CD4-positive, alpha-beta T cell (primary cell): ENCODE results near the gene ETV5. TPM values are rescaled to one million over a fixed set of nuclear protein-coding genes. Genes with fewer than 3 reads are reported as not detected.

ENCODE experiments used
- ATAC-seq: fragments of 200-7000 bp; cut with Tn5 transposase; one replicate; pipeline ENCODE4 v1.10.0; 2022; ENCODE audit warnings: mild to moderate bottlenecking; ENCODE audit not compliant: poor library complexity
- CTCF ChIA-PET: fragments of 350-600 bp; sonication (Branson Sonifier 250); formaldehyde crosslinking; loops from one replicate; lab custom pipeline; 2021; ENCODE audit warnings: antibody characterized with exemption, inconsistent platforms; lab: Charles Lee
- POLR2A ChIA-PET: fragments of 350-600 bp; sonication (Branson Sonifier 250); formaldehyde crosslinking; loops from one replicate; lab custom pipeline; 2021; ENCODE audit warnings: antibody characterized with exemption, inconsistent platforms; lab: Charles Lee
- DNase-seq, 14 experiments: peaks; one replicate each; pipeline ENCODE4 v3.0.0-alpha.2; 2013 to 2020; ENCODE audit warnings: mixed read lengths in 2 of 14
- H3K27ac ChIP-seq, 2 donors: one replicate each; pipeline versions ENCODE4 v1.5.1 to v1.7.0; 2013; ENCODE audit warnings: low read length in 2 of 2, low read depth in 1 of 2, mild to moderate bottlenecking in 1 of 2
- H3K27me3 ChIP-seq, 2 experiments: 1 replicate in 1 of 2; 2 replicates in 1 of 2; pipeline versions ENCODE4 v1.6.1 to v1.7.0; 2013; ENCODE audit warnings: low read length in 2 of 2, control low read depth in 1 of 2, mild to moderate bottlenecking in 1 of 2, moderate library complexity in 1 of 2; ENCODE audit not compliant: insufficient read depth in 2 of 2, control insufficient read depth in 1 of 2
- H3K36me3 ChIP-seq: one replicate; pipeline ENCODE4 v1.6.1; 2013; ENCODE audit warnings: low read length, control low read depth; ENCODE audit not compliant: insufficient read depth
- H3K4me1 ChIP-seq: one replicate; pipeline ENCODE4 v1.6.1; 2013; ENCODE audit warnings: low read length, control low read depth; ENCODE audit not compliant: insufficient read depth
- H3K4me3 ChIP-seq: one replicate; pipeline ENCODE4 v1.5.1; 2013; ENCODE audit warnings: mild to moderate bottlenecking, low read length, moderate library complexity
- H3K9me3 ChIP-seq, 2 experiments: 1 replicate in 1 of 2; 2 replicates in 1 of 2; pipeline versions ENCODE4 v1.6.1 to v1.7.0; 2013; ENCODE audit warnings: low read length in 2 of 2, mild to moderate bottlenecking in 2 of 2, control low read depth in 1 of 2, moderate library complexity in 1 of 2; ENCODE audit not compliant: control insufficient read depth in 1 of 2, insufficient read depth in 1 of 2
- H3K27ac Mint-ChIP-seq: one replicate; pipeline ENCODE4 v1.8.0; 2020; ENCODE audit warnings: mixed read lengths
- H3K27me3 Mint-ChIP-seq: one replicate; pipeline ENCODE4 v1.8.0; 2021; ENCODE audit warnings: mixed read lengths
- H3K36me3 Mint-ChIP-seq: one replicate; pipeline ENCODE4 v1.8.0; 2021; ENCODE audit warnings: low read depth, mixed read lengths
- H3K4me1 Mint-ChIP-seq: one replicate; pipeline ENCODE4 v1.8.0; 2021; ENCODE audit warnings: low read depth, mixed read lengths
- H3K4me3 Mint-ChIP-seq: one replicate; pipeline ENCODE4 v1.8.0; 2020; ENCODE audit warnings: mild to moderate bottlenecking, mixed read lengths
- H3K9me3 Mint-ChIP-seq: one replicate; pipeline ENCODE4 v1.8.0; 2020; ENCODE audit warnings: mixed read lengths
- intact Hi-C, 2 experiments: fragments of 100-400 bp; cut with DNase I in 1 of 2; cut with micrococcal nuclease in 1 of 2; formaldehyde crosslinking; loops; one replicate each; pipeline versions ENCODE4 v1.15.1 to v1.9.0; 2023 to 2025; cut with DNase I, micrococcal nuclease
- total RNA-seq, 174 experiments: library from RNA in 2 of 174; stranded (reverse) in 2 of 174; gene quantifications; one replicate each; pipeline ENCODE4 v1.2.3 and lab custom pipeline; 2021 to 2026
- TF ChIP-seq, protein P1 (sequence below): fragments of 200-600 bp; IDR thresholded peaks from one replicate; pipeline ENCODE4 v1.8.0; 2022; ENCODE audit warnings: antibody characterized with exemption, mild to moderate bottlenecking

ETV5 gene
- total RNA-seq, 2 experiments from 2014 or later = not detected

DNA sequence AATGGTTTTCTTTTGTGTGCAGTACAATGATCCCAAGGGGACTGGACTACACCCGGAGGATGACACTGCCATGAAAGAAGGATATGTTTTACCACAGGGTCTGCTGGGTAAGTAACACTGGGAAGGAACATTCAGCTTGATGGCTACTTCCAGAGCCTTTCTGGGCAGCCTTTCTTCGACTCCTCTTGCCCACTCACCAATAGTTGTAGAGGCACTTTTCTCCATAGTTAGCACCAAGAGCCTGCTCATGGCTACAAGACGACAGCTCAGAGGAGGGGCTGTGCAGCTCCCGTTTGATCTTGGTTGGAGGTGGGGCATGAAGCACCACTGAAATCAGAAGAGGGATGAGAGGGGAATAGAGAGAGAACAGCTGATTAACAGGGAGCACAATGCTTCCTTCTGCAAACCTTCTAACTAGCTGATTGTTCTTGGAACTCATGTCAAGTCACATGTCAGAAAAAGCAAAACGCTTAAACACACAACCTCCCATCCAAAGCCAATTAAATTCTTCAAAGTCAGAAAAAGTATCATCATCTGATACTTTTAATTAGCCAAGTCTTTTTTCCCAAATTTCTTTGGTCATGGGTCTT is 27.9 kb downstream of the ETV5 start:
- Histone ChIP-seq H3K27ac (no peak overlapping the region), H3K27me3 (peaks cover 2 to 3% of the 10 kb centered on the region in 2 experiments), H3K4me1 (no peaks in the 10 kb centered on the region), H3K9me3 (no peaks in the 10 kb centered on the region), H3K36me3 (no peaks in the 10 kb centered on the region), H3K4me3 (no peak overlapping the region)
- ChIA-PET CTCF (no interaction called here), POLR2A (no interaction called here)
- Mint-ChIP-seq H3K27me3 (peaks cover 16% of the 10 kb centered on the region), H3K4me3 (no peak overlapping the region), H3K27ac (no peak overlapping the region), H3K36me3 (no peaks in the 10 kb centered on the region), H3K4me1 (no peaks in the 10 kb centered on the region), H3K9me3 (no peaks in the 10 kb centered on the region)
- ATAC-seq (no peak), DNase-seq (no peak)
- intact Hi-C loops = no loop called here
- TF ChIP-seq, protein P1, sequence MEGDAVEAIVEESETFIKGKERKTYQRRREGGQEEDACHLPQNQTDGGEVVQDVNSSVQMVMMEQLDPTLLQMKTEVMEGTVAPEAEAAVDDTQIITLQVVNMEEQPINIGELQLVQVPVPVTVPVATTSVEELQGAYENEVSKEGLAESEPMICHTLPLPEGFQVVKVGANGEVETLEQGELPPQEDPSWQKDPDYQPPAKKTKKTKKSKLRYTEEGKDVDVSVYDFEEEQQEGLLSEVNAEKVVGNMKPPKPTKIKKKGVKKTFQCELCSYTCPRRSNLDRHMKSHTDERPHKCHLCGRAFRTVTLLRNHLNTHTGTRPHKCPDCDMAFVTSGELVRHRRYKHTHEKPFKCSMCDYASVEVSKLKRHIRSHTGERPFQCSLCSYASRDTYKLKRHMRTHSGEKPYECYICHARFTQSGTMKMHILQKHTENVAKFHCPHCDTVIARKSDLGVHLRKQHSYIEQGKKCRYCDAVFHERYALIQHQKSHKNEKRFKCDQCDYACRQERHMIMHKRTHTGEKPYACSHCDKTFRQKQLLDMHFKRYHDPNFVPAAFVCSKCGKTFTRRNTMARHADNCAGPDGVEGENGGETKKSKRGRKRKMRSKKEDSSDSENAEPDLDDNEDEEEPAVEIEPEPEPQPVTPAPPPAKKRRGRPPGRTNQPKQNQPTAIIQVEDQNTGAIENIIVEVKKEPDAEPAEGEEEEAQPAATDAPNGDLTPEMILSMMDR = no peak

DNA sequence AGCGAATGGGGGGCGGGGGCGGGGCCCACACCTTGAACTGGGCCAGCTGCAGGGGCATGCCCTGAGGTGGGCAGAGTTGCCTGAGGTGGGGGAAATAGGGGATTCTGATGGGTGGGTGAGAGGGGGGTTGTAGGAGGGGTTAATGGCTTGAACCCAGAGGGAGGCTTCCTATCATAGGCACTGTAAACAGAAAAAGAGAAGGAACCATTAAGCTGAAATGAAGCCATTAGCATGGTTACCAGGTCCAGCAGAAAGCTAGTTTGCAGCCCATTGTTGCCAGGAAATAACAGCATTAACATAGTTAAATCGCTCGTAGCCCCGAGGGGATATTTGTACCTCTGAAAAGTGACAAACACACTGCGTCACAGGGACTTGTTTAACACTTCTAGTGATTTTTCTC is 29.0 kb downstream of the ETV5 start:
- intact Hi-C loops = no loop called here
- POLR2A ChIA-PET = no interaction called here
- no peaks in the 10 kb centered on the region for H3K4me1 ChIP-seq

DNA sequence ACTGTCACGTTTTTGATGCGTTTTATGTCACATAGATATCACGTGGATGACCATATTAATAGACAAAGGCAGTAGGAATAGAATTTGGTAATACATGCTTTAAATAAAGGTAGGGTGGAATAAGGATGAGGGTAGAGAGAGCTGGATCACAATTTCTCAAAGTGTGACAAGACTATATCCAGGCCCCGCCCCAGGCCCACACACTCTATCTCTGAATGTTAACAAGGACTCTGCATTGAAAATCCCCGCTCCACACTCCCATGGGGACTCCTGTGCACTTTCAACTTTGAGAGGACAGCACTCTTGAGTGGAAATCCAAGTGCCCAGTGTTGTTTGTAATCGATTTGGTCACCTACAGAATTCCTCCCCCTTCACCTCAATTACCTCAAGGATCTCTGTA is 31.4 kb downstream of the ETV5 start:
- TF ChIP-seq, protein P1 = no peak
- H3K36me3 ChIP-seq = no peaks in the 10 kb centered on the region
- H3K4me3 Mint-ChIP-seq = no peak overlapping the region
- peaks cover 0 to 4% of the 10 kb centered on the region in 2 experiments for H3K9me3 ChIP-seq
- no peaks in the 10 kb centered on the region for H3K36me3 Mint-ChIP-seq
- H3K4me1 Mint-ChIP-seq = no peaks in the 10 kb centered on the region
- intact Hi-C loops = no loop called here
- H3K27me3 Mint-ChIP-seq = peaks cover 16% of the 10 kb centered on the region
- no peak overlapping the region for H3K27ac Mint-ChIP-seq
- H3K27ac ChIP-seq = no peak overlapping the region
- H3K9me3 Mint-ChIP-seq = peaks cover 4% of the 10 kb centered on the region
- no peak for DNase-seq
- POLR2A ChIA-PET = no interaction called here
- CTCF ChIA-PET = no interaction called here
- no peak overlapping the region for H3K4me3 ChIP-seq
- H3K27me3 ChIP-seq = peaks cover 0 to 2% of the 10 kb centered on the region in 2 experiments
- no peaks in the 10 kb centered on the region for H3K4me1 ChIP-seq
- ATAC-seq = no peak

More for the DNA sequence above, 29.0 kb downstream of the ETV5 start:
- H3K36me3 Mint-ChIP-seq = no peaks in the 10 kb centered on the region
- CTCF ChIA-PET = no interaction called here
- peaks cover 0 to 2% of the 10 kb centered on the region in 2 experiments for H3K27me3 ChIP-seq
- H3K27ac ChIP-seq = no peak overlapping the region
- H3K4me3 ChIP-seq = no peak overlapping the region
- H3K9me3 Mint-ChIP-seq = peaks cover 2% of the 10 kb centered on the region
- no peak overlapping the region for H3K27ac Mint-ChIP-seq
- DNase-seq = no peak
- no peak overlapping the region for H3K4me3 Mint-ChIP-seq
- no peaks in the 10 kb centered on the region for H3K9me3 ChIP-seq
- peaks cover 16% of the 10 kb centered on the region for H3K27me3 Mint-ChIP-seq
- TF ChIP-seq, protein P1 = no peak
- ATAC-seq = no peak
- H3K36me3 ChIP-seq = no peaks in the 10 kb centered on the region
- no peaks in the 10 kb centered on the region for H3K4me1 Mint-ChIP-seq
